K562 (cell line): ENCODE measurements around the gene PCBD1. TPM values are rescaled to one million over a fixed set of nuclear protein-coding genes. Genes with fewer than 3 reads are reported as not detected.
A peak's percentile ranks its signal among the peaks of the same experiment; 100 is the strongest.

Experiments
- BACH1 ChIP-seq: fragments of 200-800 bp; sonication (Bioruptor generic); IDR thresholded peaks from 2 replicates; pipeline ENCODE4 v1.6.1; 2016; ENCODE audit warnings: missing genetic modification characterization, missing compliant biosample characterization
- CBFB ChIP-seq: sonication (generic); formaldehyde crosslinking; IDR thresholded peaks from 2 replicates; pipeline ENCODE4 v1.4.0; 2020; ENCODE audit warnings: mild to moderate bottlenecking, missing genetic modification reagents
- FOSL1 ChIP-seq: fragments of 200-800 bp; sonication (Bioruptor generic); conservative IDR thresholded peaks from 2 replicates; pipeline ENCODE4 v1.6.1; 2016; ENCODE audit warnings: missing genetic modification characterization, missing compliant biosample characterization
- HMG20A ChIP-seq: fragments of 450-650 bp; formaldehyde crosslinking; conservative IDR thresholded peaks from 2 replicates; pipeline ENCODE4 v1.4.0; 2020; ENCODE audit warnings: mild to moderate bottlenecking, mixed read lengths
- HNRNPL ChIP-seq: fragments of 200-400 bp; formaldehyde crosslinking; IDR thresholded peaks from 2 replicates; pipeline ENCODE4 v1.6.1; 2017; ENCODE audit warnings: low read depth, mild to moderate bottlenecking, low read length
- IRF2 ChIP-seq: sonication (generic); formaldehyde crosslinking; IDR thresholded peaks from 2 replicates; pipeline ENCODE4 v1.8.1; 2022; ENCODE audit warnings: mild to moderate bottlenecking, missing genetic modification reagents
- KAT8 ChIP-seq: fragments of 450-650 bp; IDR thresholded peaks from 2 replicates; pipeline ENCODE4 v1.6.1; 2016; ENCODE audit warnings: low read depth, mild to moderate bottlenecking
- MAFF ChIP-seq: IDR thresholded peaks from 2 replicates; pipeline ENCODE4 v1.6.1; 2012; ENCODE audit warnings: low read length, improper control_type of control experiment
- MYBL2 ChIP-seq, 2 experiments: fragments of 450-650 bp in 1 of 2; sonication (generic) in 1 of 2; formaldehyde crosslinking in 1 of 2; IDR thresholded peaks; 2 replicates each; pipeline versions ENCODE4 v1.6.1 to v1.8.1; 2017 to 2022; ENCODE audit warnings: borderline replicate concordance in 1 of 2, inconsistent platforms in 1 of 2, low read depth in 1 of 2, mild to moderate bottlenecking in 1 of 2, missing genetic modification reagents in 1 of 2, moderate library complexity in 1 of 2
- NFYB ChIP-seq: IDR thresholded peaks from 2 replicates; pipeline ENCODE4 v1.6.1; 2011; ENCODE audit warnings: mild to moderate bottlenecking, moderate library complexity; ENCODE audit not compliant: insufficient read length; ENCODE audit errors: extremely low read depth
- NRF1 ChIP-seq, 2 experiments: fragments of 450-650 bp; IDR thresholded peaks in 1 of 2; conservative IDR thresholded peaks in 1 of 2; 2 replicates each; pipeline ENCODE4 v1.6.1; 2014; ENCODE audit warnings: mild to moderate bottlenecking in 2 of 2
- SNAPC5 ChIP-seq: fragments of 250-450 bp; sonication (Bioruptor Pico); IDR thresholded peaks from 2 replicates; pipeline ENCODE4 v1.8.0; 2021; ENCODE audit warnings: moderate library complexity, mild to moderate bottlenecking, inconsistent platforms
- SOX6 ChIP-seq: fragments of 450-650 bp; IDR thresholded peaks from 2 replicates; pipeline ENCODE4 v1.6.1; 2014; ENCODE audit warnings: mild to moderate bottlenecking
- SPI1 ChIP-seq: IDR thresholded peaks from 2 replicates; pipeline ENCODE4 v1.6.1; 2011; ENCODE audit warnings: low read depth, low read length, control low read depth, borderline replicate concordance
- SUPT5H ChIP-seq: fragments of 450-650 bp; IDR thresholded peaks from 2 replicates; pipeline ENCODE4 v1.6.1; 2016
- ZNF316 ChIP-seq: fragments of 450-650 bp; IDR thresholded peaks from 2 replicates; pipeline ENCODE4 v1.6.1; 2016
- ZNF584 ChIP-seq: fragments of 200-800 bp; sonication (Bioruptor generic); IDR thresholded peaks from 2 replicates; pipeline ENCODE4 v1.6.1; 2016; ENCODE audit warnings: low read depth, mild to moderate bottlenecking, missing genetic modification characterization, missing compliant biosample characterization
- polyA plus RNA-seq, 8 experiments: library from polyadenylated mRNA; depleted of rRNA in 4 of 8; stranded (reverse) in 5 of 8; unstranded in 3 of 8; fragments of >200 nt; fragmentation: Nextera tagmentation in 2 of 8; fragmentation: Illumina TruSeq in 1 of 8; extraction: Ambion mirVana in 2 of 8; extraction: Trizol in 1 of 8; gene quantifications; 2 replicates each; pipeline versions ENCODE4 v1.2.1 to v1.2.3, GENCODE V29; 2011 to 2014; ENCODE audit warnings: inconsistent platforms in 1 of 8, missing spikeins in 1 of 8
- total RNA-seq, 7 experiments: library from RNA; depleted of rRNA in 6 of 7; stranded (reverse); fragments of >200 nt in 6 of 7; fragmentation: Illumina TruSeq in 2 of 7; extraction: Trizol in 2 of 7; gene quantifications; 2 replicates each; pipeline versions ENCODE4 v1.2.1 to v1.2.3, GENCODE V29; 2011 to 2021; ENCODE audit warnings: low replicate concordance in 1 of 7
- TF ChIP-seq, protein P1 (sequence below), 2 experiments: fragments of 450-650 bp in 1 of 2; sonication (generic) in 1 of 2; formaldehyde crosslinking in 1 of 2; IDR thresholded peaks; 2 replicates each; pipeline versions ENCODE4 v1.7.1 to v1.9.0; 2016 to 2022; ENCODE audit warnings: inconsistent platforms in 1 of 2, mild to moderate bottlenecking in 1 of 2, missing genetic modification reagents in 1 of 2
- TF ChIP-seq, protein P2 (sequence below): fragments of 450-650 bp; IDR thresholded peaks from 2 replicates; pipeline ENCODE4 v1.6.1; 2016; ENCODE audit warnings: antibody characterized with exemption

PCBD1 gene
- total and polyA plus RNA-seq, 9 of the 15 experiments (the other 6 are each of a cell fraction or from before 2014, with no cell fraction given), result 14.6 to 109 (median 57.0) TPM

DNA sequence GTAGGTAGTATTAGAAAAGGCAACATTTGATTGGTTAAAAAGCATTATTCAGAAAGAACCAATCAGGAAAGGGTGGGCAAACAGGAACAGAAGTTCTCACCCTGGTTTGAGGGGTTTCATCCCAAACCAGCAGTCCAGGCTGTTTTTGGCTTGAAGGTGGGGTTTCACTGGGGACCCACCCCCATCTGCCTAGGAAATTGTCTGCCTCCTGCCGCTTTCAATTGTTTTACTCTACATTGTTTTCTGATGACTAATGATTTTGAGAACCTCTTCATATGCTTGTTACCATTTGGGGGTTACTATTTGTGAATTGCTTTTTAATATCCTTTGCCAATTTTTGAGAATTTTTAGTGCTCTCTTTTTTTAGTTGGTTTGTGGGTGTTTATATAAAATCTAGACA is 3.3 kb upstream of the PCBD1 start (continued):
- TF ChIP-seq, protein P1, sequence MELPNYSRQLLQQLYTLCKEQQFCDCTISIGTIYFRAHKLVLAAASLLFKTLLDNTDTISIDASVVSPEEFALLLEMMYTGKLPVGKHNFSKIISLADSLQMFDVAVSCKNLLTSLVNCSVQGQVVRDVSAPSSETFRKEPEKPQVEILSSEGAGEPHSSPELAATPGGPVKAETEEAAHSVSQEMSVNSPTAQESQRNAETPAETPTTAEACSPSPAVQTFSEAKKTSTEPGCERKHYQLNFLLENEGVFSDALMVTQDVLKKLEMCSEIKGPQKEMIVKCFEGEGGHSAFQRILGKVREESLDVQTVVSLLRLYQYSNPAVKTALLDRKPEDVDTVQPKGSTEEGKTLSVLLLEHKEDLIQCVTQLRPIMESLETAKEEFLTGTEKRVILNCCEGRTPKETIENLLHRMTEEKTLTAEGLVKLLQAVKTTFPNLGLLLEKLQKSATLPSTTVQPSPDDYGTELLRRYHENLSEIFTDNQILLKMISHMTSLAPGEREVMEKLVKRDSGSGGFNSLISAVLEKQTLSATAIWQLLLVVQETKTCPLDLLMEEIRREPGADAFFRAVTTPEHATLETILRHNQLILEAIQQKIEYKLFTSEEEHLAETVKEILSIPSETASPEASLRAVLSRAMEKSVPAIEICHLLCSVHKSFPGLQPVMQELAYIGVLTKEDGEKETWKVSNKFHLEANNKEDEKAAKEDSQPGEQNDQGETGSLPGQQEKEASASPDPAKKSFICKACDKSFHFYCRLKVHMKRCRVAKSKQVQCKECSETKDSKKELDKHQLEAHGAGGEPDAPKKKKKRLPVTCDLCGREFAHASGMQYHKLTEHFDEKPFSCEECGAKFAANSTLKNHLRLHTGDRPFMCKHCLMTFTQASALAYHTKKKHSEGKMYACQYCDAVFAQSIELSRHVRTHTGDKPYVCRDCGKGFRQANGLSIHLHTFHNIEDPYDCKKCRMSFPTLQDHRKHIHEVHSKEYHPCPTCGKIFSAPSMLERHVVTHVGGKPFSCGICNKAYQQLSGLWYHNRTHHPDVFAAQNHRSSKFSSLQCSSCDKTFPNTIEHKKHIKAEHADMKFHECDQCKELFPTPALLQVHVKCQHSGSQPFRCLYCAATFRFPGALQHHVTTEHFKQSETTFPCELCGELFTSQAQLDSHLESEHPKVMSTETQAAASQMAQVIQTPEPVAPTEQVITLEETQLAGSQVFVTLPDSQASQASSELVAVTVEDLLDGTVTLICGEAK (IDR thresholded peaks at IDR 0.05), result no peak
- TF ChIP-seq, protein P1 (CRISPR knock-in tag; IDR thresholded peaks at IDR 0.05), result no peak
- TF ChIP-seq MYBL2 (IDR thresholded peaks at IDR 0.05; ENCODE audit: low read depth), result no peak
- TF ChIP-seq MYBL2 (CRISPR knock-in tag; IDR thresholded peaks at IDR 0.05; ENCODE audit: borderline replicate concordance), result no peak
- no peak for TF ChIP-seq KAT8
- peak; percentile 20 for TF ChIP-seq NFYB
- TF ChIP-seq MAFF, result peak; percentile 34; the same call in 1 of the 2 replicates
- TF ChIP-seq ZNF316, result peak; percentile 83
- TF ChIP-seq ZNF584 (CRISPR knock-in tag), result no peak
- no peak for TF ChIP-seq CBFB (CRISPR knock-in tag)
- no peak for TF ChIP-seq HNRNPL
- TF ChIP-seq, protein P2, sequence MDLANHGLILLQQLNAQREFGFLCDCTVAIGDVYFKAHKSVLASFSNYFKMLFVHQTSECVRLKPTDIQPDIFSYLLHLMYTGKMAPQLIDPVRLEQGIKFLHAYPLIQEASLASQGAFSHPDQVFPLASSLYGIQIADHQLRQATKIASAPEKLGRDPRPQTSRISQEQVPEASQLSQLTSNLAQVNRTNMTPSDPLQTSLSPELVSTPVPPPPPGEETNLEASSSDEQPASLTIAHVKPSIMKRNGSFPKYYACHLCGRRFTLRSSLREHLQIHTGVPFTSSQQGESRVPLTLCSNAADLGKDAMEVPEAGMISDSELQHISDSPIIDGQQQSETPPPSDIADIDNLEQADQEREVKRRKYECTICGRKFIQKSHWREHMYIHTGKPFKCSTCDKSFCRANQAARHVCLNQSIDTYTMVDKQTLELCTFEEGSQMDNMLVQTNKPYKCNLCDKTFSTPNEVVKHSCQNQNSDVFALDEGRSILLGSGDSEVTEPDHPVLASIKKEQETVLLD, result no peak
- no peak for TF ChIP-seq SNAPC5 (CRISPR knock-in tag)
- no peak for TF ChIP-seq SUPT5H
- no peak for TF ChIP-seq NRF1 (conservative IDR thresholded peaks at IDR 0.05 in 1 of 2, IDR thresholded peaks at IDR 0.05 in 1 of 2)
- no peak for TF ChIP-seq BACH1 (tag)
- no peak for TF ChIP-seq SPI1
- TF ChIP-seq IRF2, result no peak
- TF ChIP-seq HMG20A, result no peak
- TF ChIP-seq FOSL1 (tag), result no peak
- no peak for TF ChIP-seq SOX6
- TF ChIP-seq, all 486 proteins: peak for 5
